Neural cell (in vitro differentiated cells): ENCODE measurements around the gene SNRNP70. TPM values are rescaled to one million over a fixed set of nuclear protein-coding genes. Genes with fewer than 3 reads are reported as not detected.

Experiments
- H2AFZ ChIP-seq: fragments of 200-600, 300-800 bp; sonication (generic), shearing (Covaris generic); 2 replicates; pipeline ENCODE4 v1.6.0; 2014; ENCODE audit warnings: low read depth, mild to moderate bottlenecking, antibody characterized with exemption, low read length, moderate library complexity
- H3F3A ChIP-seq: fragments of 200-600 bp; shearing (Covaris generic); 2 replicates; pipeline ENCODE4 v1.6.1; 2016; ENCODE audit warnings: mild to moderate bottlenecking, moderate library complexity, mixed read lengths, antibody characterized with exemption, low read length; ENCODE audit not compliant: insufficient read depth, poor library complexity, severe bottlenecking
- H3K27ac ChIP-seq: fragments of 200-600, 300-800 bp; sonication (generic), shearing (Covaris generic); 2 replicates; pipeline ENCODE4 v1.5.1; 2014; ENCODE audit warnings: mild to moderate bottlenecking, low read length, moderate library complexity
- H3K27me3 ChIP-seq: fragments of 300-800, 200-600 bp; sonication (generic), shearing (Covaris generic); 2 replicates; pipeline ENCODE4 v1.6.0; 2014; ENCODE audit warnings: mild to moderate bottlenecking, low read depth, low read length, moderate library complexity; ENCODE audit not compliant: insufficient read depth
- H3K36me3 ChIP-seq: fragments of 300-800, 200-600 bp; sonication (generic), shearing (Covaris generic); 2 replicates; pipeline ENCODE4 v1.5.1; 2014; ENCODE audit warnings: mild to moderate bottlenecking, antibody characterized with exemption, low read length, moderate library complexity; ENCODE audit not compliant: insufficient read depth
- H3K4me2 ChIP-seq: fragments of 300-800, 200-600 bp; sonication (generic), shearing (Covaris generic); 2 replicates; pipeline ENCODE4 v1.6.0; 2014; ENCODE audit warnings: mild to moderate bottlenecking, low read length
- H3K4me3 ChIP-seq: fragments of 300-800, 200-600 bp; sonication (generic), shearing (Covaris generic); 2 replicates; pipeline ENCODE4 v1.5.1; 2014; ENCODE audit warnings: mild to moderate bottlenecking, low read length, moderate library complexity
- H3K79me2 ChIP-seq: fragments of 200-600 bp; shearing (Covaris generic); replicated peaks from 2 replicates; pipeline ENCODE4 v1.6.0; 2014; ENCODE audit warnings: mild to moderate bottlenecking, low read length, moderate library complexity; ENCODE audit not compliant: insufficient read depth
- H3K9ac ChIP-seq: fragments of 300-800, 200-600 bp; sonication (generic), shearing (Covaris generic); 2 replicates; pipeline ENCODE4 v1.6.1; 2016; ENCODE audit warnings: mild to moderate bottlenecking, low read length, mixed read lengths
- H3K9me2 ChIP-seq: fragments of 200-600 bp; shearing (Covaris generic); 2 replicates; pipeline ENCODE4 v1.6.1; 2016; ENCODE audit warnings: mild to moderate bottlenecking, low read length, mixed read lengths; ENCODE audit not compliant: insufficient read depth
- H3K9me3 ChIP-seq: fragments of 200-600, 300-800 bp; sonication (generic), shearing (Covaris generic); 2 replicates; pipeline ENCODE4 v1.6.1; 2016; ENCODE audit warnings: mild to moderate bottlenecking, mixed run types, low read length, moderate library complexity, mixed read lengths
- H4K20me1 ChIP-seq: fragments of 200-600 bp; shearing (Covaris generic); 2 replicates; pipeline ENCODE4 v1.6.1; 2016; ENCODE audit warnings: mild to moderate bottlenecking, mixed run types; ENCODE audit not compliant: insufficient read depth
- EP300 ChIP-seq: fragments of 450-650 bp; conservative IDR thresholded peaks from 2 replicates; pipeline ENCODE4 v1.6.1; 2014; ENCODE audit warnings: antibody characterized with exemption, mild to moderate bottlenecking, moderate library complexity; ENCODE audit not compliant: poor library complexity, severe bottlenecking
- EZH2 ChIP-seq: fragments of 200-600, 300-800 bp; shearing (Covaris generic), sonication (generic); IDR thresholded peaks from 2 replicates; pipeline ENCODE4 v1.6.1; 2014; ENCODE audit warnings: antibody characterized with exemption, low read length, borderline replicate concordance, mild to moderate bottlenecking; ENCODE audit not compliant: insufficient read depth, poor library complexity, severe bottlenecking
- MXI1 ChIP-seq: fragments of 450-650 bp; conservative IDR thresholded peaks from 2 replicates; pipeline ENCODE4 v1.6.1; 2014; ENCODE audit warnings: antibody characterized with exemption, mild to moderate bottlenecking; ENCODE audit not compliant: poor library complexity, severe bottlenecking
- POLR2AphosphoS5 ChIP-seq: IDR thresholded peaks from 2 replicates; pipeline ENCODE4 v1.6.1; 2012
- RAD21 ChIP-seq: fragments of 450-650 bp; conservative IDR thresholded peaks from 2 replicates; pipeline ENCODE4 v1.6.1; 2014; ENCODE audit warnings: antibody characterized with exemption, mild to moderate bottlenecking, moderate library complexity
- REST ChIP-seq: IDR thresholded peaks from 2 replicates; pipeline ENCODE4 v1.6.1; 2012; ENCODE audit warnings: borderline replicate concordance
- SMC3 ChIP-seq: fragments of 450-650 bp; conservative IDR thresholded peaks from 2 replicates; pipeline ENCODE4 v1.6.1; 2014; ENCODE audit warnings: antibody characterized with exemption, mild to moderate bottlenecking, moderate library complexity; ENCODE audit not compliant: poor library complexity
- TAF1 ChIP-seq: IDR thresholded peaks from 2 replicates; pipeline ENCODE4 v1.6.1; 2012; ENCODE audit warnings: low read depth
- polyA plus RNA-seq: library from polyadenylated mRNA; depleted of rRNA; stranded (reverse); fragments of >200 nt; gene quantifications from 2 replicates; pipeline ENCODE4 v1.2.3, GENCODE V29; 2014
- TF ChIP-seq, protein P1 (sequence below): fragments of 450-650 bp; IDR thresholded peaks from 2 replicates; pipeline ENCODE4 v1.5.1; 2014; ENCODE audit warnings: antibody characterized with exemption, mild to moderate bottlenecking, moderate library complexity; ENCODE audit not compliant: poor library complexity, severe bottlenecking

The SNRNP70 gene
- polyA plus RNA-seq, 1 donor from 2014 or later: 721 TPM

- Histone ChIP-seq H3K9me2 (no peaks in the 10 kb centered on the region), H3K79me2 (no peaks in the 10 kb centered on the region), H3K36me3 (no peaks in the 10 kb centered on the region), H3K27me3 (no peaks in the 10 kb centered on the region), H2AFZ (no peak overlapping the region), H3K4me3 (no peak overlapping the region), H3K9ac (no peak overlapping the region), H3K4me2 (no peak overlapping the region), H3K9me3 (no peaks in the 10 kb centered on the region), H3K27ac (no peak overlapping the region), H4K20me1 (no peaks in the 10 kb centered on the region), H3F3A (no peaks in the 10 kb centered on the region)
- TF ChIP-seq REST: no peak
- no peak for TF ChIP-seq POLR2AphosphoS5
- no peak for TF ChIP-seq MXI1
- no peak for TF ChIP-seq TAF1
- no peak for TF ChIP-seq EP300
- TF ChIP-seq EZH2: no peak
- TF ChIP-seq, protein P1, sequence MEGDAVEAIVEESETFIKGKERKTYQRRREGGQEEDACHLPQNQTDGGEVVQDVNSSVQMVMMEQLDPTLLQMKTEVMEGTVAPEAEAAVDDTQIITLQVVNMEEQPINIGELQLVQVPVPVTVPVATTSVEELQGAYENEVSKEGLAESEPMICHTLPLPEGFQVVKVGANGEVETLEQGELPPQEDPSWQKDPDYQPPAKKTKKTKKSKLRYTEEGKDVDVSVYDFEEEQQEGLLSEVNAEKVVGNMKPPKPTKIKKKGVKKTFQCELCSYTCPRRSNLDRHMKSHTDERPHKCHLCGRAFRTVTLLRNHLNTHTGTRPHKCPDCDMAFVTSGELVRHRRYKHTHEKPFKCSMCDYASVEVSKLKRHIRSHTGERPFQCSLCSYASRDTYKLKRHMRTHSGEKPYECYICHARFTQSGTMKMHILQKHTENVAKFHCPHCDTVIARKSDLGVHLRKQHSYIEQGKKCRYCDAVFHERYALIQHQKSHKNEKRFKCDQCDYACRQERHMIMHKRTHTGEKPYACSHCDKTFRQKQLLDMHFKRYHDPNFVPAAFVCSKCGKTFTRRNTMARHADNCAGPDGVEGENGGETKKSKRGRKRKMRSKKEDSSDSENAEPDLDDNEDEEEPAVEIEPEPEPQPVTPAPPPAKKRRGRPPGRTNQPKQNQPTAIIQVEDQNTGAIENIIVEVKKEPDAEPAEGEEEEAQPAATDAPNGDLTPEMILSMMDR: no peak
Measured at GRCh38 chr19:49080392-49080791, 4.9 kb upstream of the SNRNP70 start.

DNA sequence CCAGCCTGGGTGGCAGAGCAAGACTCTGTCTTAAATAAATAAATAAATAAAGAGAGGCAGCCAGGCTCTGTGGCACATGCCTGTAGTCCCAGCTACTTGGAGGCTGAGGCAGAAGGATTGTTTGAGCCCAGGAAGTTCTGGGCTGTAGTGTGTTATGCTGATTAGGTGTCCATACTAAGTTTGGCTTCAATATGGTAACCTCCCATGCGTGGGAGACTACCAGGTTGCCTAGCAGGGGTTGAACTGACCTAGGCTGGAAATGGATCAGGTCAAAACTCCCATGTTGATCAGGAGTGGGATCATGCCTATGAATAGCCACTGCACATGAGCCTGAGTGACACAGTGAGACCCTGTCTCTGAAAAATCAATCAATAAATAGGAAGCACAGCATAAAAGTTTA lies 4.0 kb upstream of the SNRNP70 start:
- no peaks in the 10 kb centered on the region for H3F3A ChIP-seq
- H3K4me3 ChIP-seq: no peak overlapping the region
- no peak overlapping the region for H2AFZ ChIP-seq
- H3K36me3 ChIP-seq: no peaks in the 10 kb centered on the region
- no peak overlapping the region for H3K27ac ChIP-seq
- no peak overlapping the region for H3K9ac ChIP-seq
- no peaks in the 10 kb centered on the region for H3K9me3 ChIP-seq
- H4K20me1 ChIP-seq: no peaks in the 10 kb centered on the region
- TF ChIP-seq TAF1 (no peak), REST (no peak), EP300 (no peak), POLR2AphosphoS5 (no peak), MXI1 (no peak), RAD21 (no peak), SMC3 (no peak), EZH2 (no peak)
- TF ChIP-seq, protein P1: no peak
- peaks cover 8% of the 10 kb centered on the region for H3K79me2 ChIP-seq
- no peak overlapping the region for H3K4me2 ChIP-seq
- H3K9me2 ChIP-seq: no peaks in the 10 kb centered on the region
- no peaks in the 10 kb centered on the region for H3K27me3 ChIP-seq
